Tibial nerve (tissue), 4 donors: ENCODE results near the gene ZFYVE28. TPM values are rescaled to one million over a fixed set of nuclear protein-coding genes. Genes with fewer than 3 reads are reported as not detected.

Experiments
- DNase-seq, 2 donors: peaks; one replicate each; pipeline ENCODE4 v3.0.0-alpha.2; 2019; ENCODE audit warnings: low spot score in 2 of 2
- H3K27ac ChIP-seq, 4 donors: fragments of 200-600 bp; sonication (generic) in 3 of 4; one replicate each; pipeline ENCODE4 v1.5.1; 2017 to 2019; ENCODE audit warnings: mild to moderate bottlenecking in 1 of 4
- H3K27me3 ChIP-seq, 2 donors: fragments of 200-600 bp; sonication (generic) in 1 of 2; one replicate each; pipeline versions ENCODE4 v1.5.1 to v1.6.0; 2017 to 2019
- H3K36me3 ChIP-seq, 3 donors: fragments of 200-600 bp; sonication (generic); one replicate each; pipeline ENCODE4 v1.5.1; 2018 to 2019
- H3K4me1 ChIP-seq, 4 donors: fragments of 200-600 bp; sonication (generic) in 3 of 4; one replicate each; pipeline ENCODE4 v1.5.1; 2017 to 2019
- H3K4me3 ChIP-seq, 4 donors: fragments of 200-600 bp; sonication (generic) in 3 of 4; one replicate each; pipeline ENCODE4 v1.5.1; 2017 to 2019; ENCODE audit warnings: mild to moderate bottlenecking in 1 of 4, moderate library complexity in 1 of 4
- H3K9me3 ChIP-seq, 4 donors: fragments of 200-600 bp; sonication (generic) in 3 of 4; one replicate each; pipeline ENCODE4 v1.5.1; 2017 to 2019
- EP300 ChIP-seq, 2 donors: sonication (generic); formaldehyde crosslinking; IDR thresholded peaks; one replicate each; pipeline ENCODE4 v1.6.1; 2017; ENCODE audit warnings: antibody characterized with exemption in 2 of 2, mild to moderate bottlenecking in 1 of 2
- POLR2A ChIP-seq, 2 donors: fragments of 450-650 bp; IDR thresholded peaks; one replicate each; pipeline ENCODE4 v1.6.1; 2017; ENCODE audit warnings: antibody characterized with exemption in 2 of 2, mild to moderate bottlenecking in 2 of 2, moderate library complexity in 2 of 2
- WGBS, 2 donors: methylation state at CpG; one replicate each; pipeline ENCODE4 v1.1.5; 2018; 5-methylcytosine and 5-hydroxymethylcytosine counted together
- total RNA-seq, 4 donors: library from RNA; depleted of rRNA; stranded (reverse); fragments of >200 nt; gene quantifications; one replicate each; pipeline ENCODE4 v1.1.0, GENCODE V29; 2016
- TF ChIP-seq, protein P1 (sequence below), 5 experiments: fragments of 200-600 bp in 3 of 5; fragments of 450-650 bp in 2 of 5; sonication (generic) in 3 of 5; IDR thresholded peaks; one replicate each; pipeline ENCODE4 v1.5.1; 2016 to 2019; ENCODE audit warnings: antibody characterized with exemption in 5 of 5, mild to moderate bottlenecking in 3 of 5, moderate library complexity in 2 of 5

The ZFYVE28 gene
- total RNA-seq, 4 donors from 2014 or later: 16.2 to 44.4 (median 26.5) TPM

DNA sequence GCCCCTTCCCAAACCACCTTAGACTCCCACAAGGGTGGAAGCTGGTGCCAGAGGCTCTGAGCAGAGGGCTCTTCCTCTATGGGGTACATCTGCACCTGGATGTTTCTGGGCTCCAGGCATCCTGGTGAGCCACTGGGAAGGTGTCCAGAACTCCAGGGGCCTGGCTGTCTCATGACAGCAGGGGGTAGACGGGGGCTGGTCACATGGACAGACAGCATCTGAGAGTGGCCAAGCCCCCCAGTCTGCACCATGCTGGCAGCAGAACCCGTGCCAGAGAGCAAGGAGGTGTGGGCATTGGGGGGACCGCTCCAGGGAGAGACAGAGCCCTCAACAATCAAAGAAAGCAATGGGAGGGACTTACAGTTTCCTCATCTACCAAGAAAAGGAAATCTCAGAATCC, 39.5 kb downstream of the ZFYVE28 start:
- no peak for DNase-seq
- no peaks in the 10 kb centered on the region for H3K27me3 ChIP-seq
- H3K4me1 ChIP-seq: no peaks in the 10 kb centered on the region
- TF ChIP-seq POLR2A (IDR thresholded peaks at IDR 0.05) (no peak), EP300 (IDR thresholded peaks at IDR 0.05) (no peak)
- TF ChIP-seq, protein P1, sequence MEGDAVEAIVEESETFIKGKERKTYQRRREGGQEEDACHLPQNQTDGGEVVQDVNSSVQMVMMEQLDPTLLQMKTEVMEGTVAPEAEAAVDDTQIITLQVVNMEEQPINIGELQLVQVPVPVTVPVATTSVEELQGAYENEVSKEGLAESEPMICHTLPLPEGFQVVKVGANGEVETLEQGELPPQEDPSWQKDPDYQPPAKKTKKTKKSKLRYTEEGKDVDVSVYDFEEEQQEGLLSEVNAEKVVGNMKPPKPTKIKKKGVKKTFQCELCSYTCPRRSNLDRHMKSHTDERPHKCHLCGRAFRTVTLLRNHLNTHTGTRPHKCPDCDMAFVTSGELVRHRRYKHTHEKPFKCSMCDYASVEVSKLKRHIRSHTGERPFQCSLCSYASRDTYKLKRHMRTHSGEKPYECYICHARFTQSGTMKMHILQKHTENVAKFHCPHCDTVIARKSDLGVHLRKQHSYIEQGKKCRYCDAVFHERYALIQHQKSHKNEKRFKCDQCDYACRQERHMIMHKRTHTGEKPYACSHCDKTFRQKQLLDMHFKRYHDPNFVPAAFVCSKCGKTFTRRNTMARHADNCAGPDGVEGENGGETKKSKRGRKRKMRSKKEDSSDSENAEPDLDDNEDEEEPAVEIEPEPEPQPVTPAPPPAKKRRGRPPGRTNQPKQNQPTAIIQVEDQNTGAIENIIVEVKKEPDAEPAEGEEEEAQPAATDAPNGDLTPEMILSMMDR (IDR thresholded peaks at IDR 0.05): no peak
- WGBS, 2 donors: 58% methylated on average over 3 of the region's 3 CpGs
- peaks cover 0 to 3% (median 0%) of the 10 kb centered on the region in 3 donors for H3K36me3 ChIP-seq
- H3K9me3 ChIP-seq: peaks cover 0 to 7% (median 0%) of the 10 kb centered on the region in 4 donors
- H3K27ac ChIP-seq: no peak overlapping the region
- H3K4me3 ChIP-seq: no peak overlapping the region

DNA sequence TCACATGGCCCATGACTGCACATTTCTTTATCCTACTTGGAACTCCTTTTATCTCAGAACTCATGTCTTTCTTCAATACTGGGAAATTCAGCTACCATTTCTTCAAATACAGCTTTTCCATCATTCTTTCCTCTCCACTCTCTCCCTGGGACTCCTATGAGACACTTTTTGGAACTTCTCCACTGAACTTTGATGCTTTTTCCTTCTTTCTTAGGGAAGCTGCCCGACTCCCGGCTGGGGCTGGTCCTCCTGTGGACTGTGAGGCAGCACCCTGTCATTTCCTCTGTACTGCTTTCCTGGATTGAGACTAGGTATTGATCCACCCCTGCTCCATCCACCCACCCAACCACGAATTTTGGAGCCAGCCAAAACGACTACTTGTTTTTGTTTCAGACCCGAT, 40.0 kb downstream of the ZFYVE28 start:
- peaks cover 0 to 3% (median 0%) of the 10 kb centered on the region in 3 donors for H3K36me3 ChIP-seq
- DNase-seq: no peak
- 64 to 68% methylated on average over 5 of the region's 5 CpGs for WGBS, 2 donors

DNA sequence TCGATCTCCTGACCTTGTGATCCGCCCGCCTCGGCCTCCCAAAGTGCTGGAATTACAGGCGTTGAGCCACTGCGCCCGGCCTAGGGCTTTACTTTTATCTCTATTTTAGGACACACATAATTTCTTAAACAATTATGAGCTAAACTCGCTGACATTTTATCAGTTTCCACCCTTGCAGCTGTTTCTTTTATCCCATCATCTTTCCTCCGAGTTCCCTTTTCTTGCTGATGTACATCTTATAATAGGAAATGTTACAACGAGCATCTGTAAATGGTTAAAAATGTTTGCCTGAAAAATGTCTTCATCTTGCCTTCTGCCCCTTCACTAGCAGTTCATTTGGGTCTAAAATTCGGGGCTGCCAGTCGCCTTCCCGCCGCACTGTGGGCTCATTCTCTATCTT, 41.2 kb downstream of the ZFYVE28 start:
- Histone ChIP-seq H3K27me3 (no peaks in the 10 kb centered on the region), H3K4me3 (no peak overlapping the region), H3K36me3 (peaks cover 0 to 3% (median 0%) of the 10 kb centered on the region in 3 donors), H3K27ac (no peak overlapping the region), H3K4me1 (no peaks in the 10 kb centered on the region), H3K9me3 (peaks cover 0 to 7% (median 0%) of the 10 kb centered on the region in 4 donors)
- TF ChIP-seq POLR2A (IDR thresholded peaks at IDR 0.05): no peak
- TF ChIP-seq, protein P1 (IDR thresholded peaks at IDR 0.05): no peak
- TF ChIP-seq EP300 (IDR thresholded peaks at IDR 0.05): no peak
- WGBS, 2 donors: 88 to 90% methylated on average over 14 of the region's 14 CpGs
- no peak for DNase-seq

More for the DNA sequence above, 40.0 kb downstream of the ZFYVE28 start:
- peaks cover 0 to 7% (median 0%) of the 10 kb centered on the region in 4 donors for H3K9me3 ChIP-seq
- H3K4me3 ChIP-seq: no peak overlapping the region
- H3K27me3 ChIP-seq: no peaks in the 10 kb centered on the region
- H3K4me1 ChIP-seq: no peaks in the 10 kb centered on the region
- TF ChIP-seq, protein P1 (IDR thresholded peaks at IDR 0.05): no peak
- no peak for TF ChIP-seq POLR2A (IDR thresholded peaks at IDR 0.05)
- no peak for TF ChIP-seq EP300 (IDR thresholded peaks at IDR 0.05)
- H3K27ac ChIP-seq: no peak overlapping the region

DNA sequence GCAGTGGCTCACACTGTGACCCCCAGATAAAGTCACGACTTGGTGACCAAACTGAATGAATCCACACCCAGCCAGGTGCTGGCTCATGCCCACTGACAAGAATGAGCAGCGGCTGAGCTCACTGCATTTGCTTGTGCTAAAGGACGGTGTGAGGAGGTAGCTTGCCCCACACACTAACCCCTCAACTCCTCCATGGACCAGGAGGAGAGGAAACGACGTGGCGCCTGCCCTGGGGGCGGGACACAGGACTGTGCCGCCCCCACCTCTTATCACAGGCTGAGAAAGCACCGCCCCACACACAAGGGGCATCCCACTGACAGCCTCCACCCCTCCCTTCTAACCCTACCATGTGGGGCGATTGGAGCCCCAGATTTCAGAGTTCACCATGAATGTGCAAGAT, 43.0 kb downstream of the ZFYVE28 start:
- H3K27ac ChIP-seq: no peak overlapping the region
- H3K36me3 ChIP-seq: peaks cover 0 to 13% (median 0%) of the 10 kb centered on the region in 3 donors
- H3K9me3 ChIP-seq: no peaks in the 10 kb centered on the region
- 76 to 80% methylated on average over 10 of the region's 10 CpGs for WGBS, 2 donors
- H3K4me3 ChIP-seq: no peak overlapping the region
- H3K4me1 ChIP-seq: no peaks in the 10 kb centered on the region
- H3K27me3 ChIP-seq: no peaks in the 10 kb centered on the region
- no peak for DNase-seq
- TF ChIP-seq EP300 (IDR thresholded peaks at IDR 0.05): no peak
- TF ChIP-seq, protein P1 (IDR thresholded peaks at IDR 0.05): no peak
- TF ChIP-seq POLR2A (IDR thresholded peaks at IDR 0.05): no peak

DNA sequence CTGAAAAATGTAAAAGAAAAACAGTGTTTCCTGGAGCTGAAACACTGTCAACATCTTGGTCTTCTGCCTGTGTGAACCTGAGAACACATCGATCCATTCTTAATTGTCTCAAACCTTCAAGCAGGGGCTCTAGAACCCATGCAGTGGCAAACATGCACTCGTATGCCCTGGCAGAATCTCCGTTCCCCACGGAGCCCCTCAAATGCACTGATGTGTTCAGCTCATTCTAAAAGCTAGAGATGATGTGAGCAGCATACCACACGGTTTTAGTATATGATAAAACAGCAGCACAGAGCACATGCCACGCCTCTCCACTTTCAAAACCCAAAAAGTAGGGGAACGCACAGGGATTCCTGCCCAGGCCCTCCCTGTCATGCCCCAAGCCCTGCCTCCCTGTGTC, 44.9 kb downstream of the ZFYVE28 start:
- H3K27ac ChIP-seq: no peak overlapping the region
- H3K36me3 ChIP-seq: peaks cover 0 to 22% (median 0%) of the 10 kb centered on the region in 3 donors
- WGBS, 2 donors: 92% methylated on average over 7 of the region's 7 CpGs
- DNase-seq: no peak
- H3K27me3 ChIP-seq: no peaks in the 10 kb centered on the region
- H3K4me3 ChIP-seq: no peak overlapping the region
- TF ChIP-seq, protein P1 (IDR thresholded peaks at IDR 0.05): no peak
- TF ChIP-seq EP300 (IDR thresholded peaks at IDR 0.05) (no peak), POLR2A (IDR thresholded peaks at IDR 0.05) (no peak)
- no peaks in the 10 kb centered on the region for H3K4me1 ChIP-seq
- H3K9me3 ChIP-seq: peaks cover 0 to 7% (median 0%) of the 10 kb centered on the region in 4 donors
